ENCODE measurements around the gene POFUT2.

- TF ChIP-seq CTCF (conservative IDR thresholded peaks at IDR 0.05; ENCODE audit: low read depth, low read length): no peak
- TF ChIP-seq EZH2 (IDR thresholded peaks at IDR 0.05; ENCODE audit: borderline replicate concordance, low read depth, low read length, poor library complexity, severe bottlenecking): no peak
Observed at GRCh38 chr21:45264146-45264911, 23.4 kb downstream of the POFUT2 start.
